K562 (cell line): ENCODE data around the gene MATK. TPM values are rescaled to one million over a fixed set of nuclear protein-coding genes. Genes with fewer than 3 reads are reported as not detected.

Source experiments
- ARID4B ChIP-seq: sonication (generic); formaldehyde crosslinking; IDR thresholded peaks from 2 replicates; pipeline ENCODE4 v1.8.0; 2022; ENCODE audit warnings: mild to moderate bottlenecking, missing genetic modification reagents
- EGR1 ChIP-seq: fragments of 450-650 bp; conservative IDR thresholded peaks from 2 replicates; pipeline ENCODE4 v1.6.1; 2017; ENCODE audit warnings: mild to moderate bottlenecking
- FOXA3 ChIP-seq, 2 experiments: fragments of 450-650 bp in 1 of 2; sonication (generic) in 1 of 2; formaldehyde crosslinking; IDR thresholded peaks in 1 of 2; conservative IDR thresholded peaks in 1 of 2; 2 replicates each; pipeline versions ENCODE4 v1.4.0 to v1.8.0; 2020 to 2022; ENCODE audit warnings: mild to moderate bottlenecking in 2 of 2, missing genetic modification reagents in 1 of 2
- HDAC1 ChIP-seq, 2 experiments: fragments of 450-650 bp; IDR thresholded peaks; 2 replicates each; pipeline ENCODE4 v1.6.1; 2016 to 2017; ENCODE audit warnings: inconsistent platforms in 1 of 2, mild to moderate bottlenecking in 1 of 2, moderate library complexity in 1 of 2
- JUND ChIP-seq, 2 experiments: IDR thresholded peaks; 2 replicates in 1 of 2; 3 replicates in 1 of 2; pipeline ENCODE4 v1.6.1; 2011; ENCODE audit warnings: borderline replicate concordance in 2 of 2, low read depth in 2 of 2, low read length in 2 of 2, improper control_type of control experiment in 1 of 2, missing biosample characterization in 1 of 2, missing genetic modification characterization in 1 of 2, missing genetic modification reagents in 1 of 2
- KAT7 ChIP-seq: sonication (generic); formaldehyde crosslinking; IDR thresholded peaks from 2 replicates; pipeline ENCODE4 v1.8.0; 2022; ENCODE audit warnings: missing genetic modification reagents, mild to moderate bottlenecking, borderline replicate concordance
- NKRF ChIP-seq: fragments of 450-650 bp; IDR thresholded peaks from 2 replicates; pipeline ENCODE4 v1.6.1; 2016; ENCODE audit warnings: borderline replicate concordance
- NR0B1 ChIP-seq: fragments of 450-650 bp; IDR thresholded peaks from one replicate; pipeline ENCODE4 v1.6.1; 2018; ENCODE audit warnings: mild to moderate bottlenecking, moderate library complexity; ENCODE audit not compliant: partially characterized antibody
- NR3C1 ChIP-seq: sonication (generic); formaldehyde crosslinking; IDR thresholded peaks from 2 replicates; pipeline ENCODE4 v1.8.1; 2022; ENCODE audit warnings: missing genetic modification reagents
- PHTF2 ChIP-seq: fragments of 250-450 bp; sonication (Bioruptor Pico); IDR thresholded peaks from 2 replicates; pipeline ENCODE4 v1.5.0; 2021; ENCODE audit warnings: mild to moderate bottlenecking
- PML ChIP-seq: IDR thresholded peaks from 2 replicates; pipeline ENCODE4 v1.6.1; 2012; ENCODE audit warnings: low read length, inconsistent platforms
- POLR2AphosphoS5 ChIP-seq: IDR thresholded peaks from 2 replicates; pipeline ENCODE4 v1.6.1; 2011; ENCODE audit warnings: mild to moderate bottlenecking, low read depth, low read length, moderate library complexity; ENCODE audit not compliant: control insufficient read depth, insufficient read depth
- PTTG1 ChIP-seq: fragments of 450-650 bp; IDR thresholded peaks from 2 replicates; pipeline ENCODE4 v1.6.1; 2016; ENCODE audit warnings: low read depth, mild to moderate bottlenecking, missing genetic modification characterization, missing compliant biosample characterization
- RNF2 ChIP-seq: sonication (generic); IDR thresholded peaks from 2 replicates; pipeline ENCODE4 v1.6.1; 2016
- TARDBP ChIP-seq: fragments of 450-650 bp; IDR thresholded peaks from 2 replicates; pipeline ENCODE4 v1.6.1; 2016
- TBP ChIP-seq: optimal IDR thresholded peaks from 2 replicates; pipeline ENCODE3; 2011; ENCODE audit warnings: low read depth, low read length, improper control_type of control experiment
- TRIM28 ChIP-seq: fragments of 450-650 bp; IDR thresholded peaks from 2 replicates; pipeline ENCODE4 v1.6.1; 2017
- ZEB2 ChIP-seq: fragments of 450-650 bp; IDR thresholded peaks from 2 replicates; pipeline ENCODE4 v1.6.1; 2016
- ZNF217 ChIP-seq: sonication (generic); formaldehyde crosslinking; IDR thresholded peaks from 2 replicates; pipeline ENCODE4 v1.8.0; 2022; ENCODE audit warnings: mild to moderate bottlenecking, missing genetic modification reagents
- ZNF324 ChIP-seq: fragments of 250-450 bp; sonication (Bioruptor Pico); IDR thresholded peaks from 2 replicates; pipeline ENCODE4 v1.4.0; 2020; ENCODE audit warnings: mild to moderate bottlenecking
- polyA plus RNA-seq, 8 experiments: library from polyadenylated mRNA; depleted of rRNA in 4 of 8; stranded (reverse) in 5 of 8; unstranded in 3 of 8; fragments of >200 nt; fragmentation: Nextera tagmentation in 2 of 8; fragmentation: Illumina TruSeq in 1 of 8; extraction: Ambion mirVana in 2 of 8; extraction: Trizol in 1 of 8; gene quantifications; 2 replicates each; pipeline versions ENCODE4 v1.2.1 to v1.2.3, GENCODE V29; 2011 to 2014; ENCODE audit warnings: inconsistent platforms in 1 of 8, missing spikeins in 1 of 8
- total RNA-seq, 7 experiments: library from RNA; depleted of rRNA in 6 of 7; stranded (reverse); fragments of >200 nt in 6 of 7; fragmentation: Illumina TruSeq in 2 of 7; extraction: Trizol in 2 of 7; gene quantifications; 2 replicates each; pipeline versions ENCODE4 v1.2.1 to v1.2.3, GENCODE V29; 2011 to 2021; ENCODE audit warnings: low replicate concordance in 1 of 7

The MATK gene
- total and polyA plus RNA-seq, 9 of the 15 experiments (the other 6 are each of a cell fraction or from before 2014, with no cell fraction given), result 0.08 to 41.5 (median 21.4) TPM

- TF ChIP-seq JUND (IDR thresholded peaks at IDR 0.05; ENCODE audit: borderline replicate concordance, low read depth, low read length) (peak; percentile 51), JUND (tag; IDR thresholded peaks at IDR 0.05; ENCODE audit: borderline replicate concordance, low read depth, low read length) (peak; percentile 31; the same call in 1 of the 3 replicates), HDAC1 (IDR thresholded peaks at IDR 0.05) (peak in 1 of 2 experiments; percentile 44; a peak in 2 of 4 replicates), FOXA3 (CRISPR knock-in tag; conservative IDR thresholded peaks at IDR 0.05 in 1 of 2, IDR thresholded peaks at IDR 0.05 in 1 of 2) (no peak), TRIM28 (peak; percentile 64), RNF2 (peak; percentile 36; the same call in 1 of the 2 replicates), NR0B1 (no peak), TBP (peak; percentile 87), PML (0 out of 2 replicates have a peak, but pooled peaks have one; percentile 32), NKRF (peak; percentile 83), EGR1 (peak; percentile 86), ZEB2 (peak; percentile 97), PHTF2 (no peak), ZNF217 (CRISPR knock-in tag) (no peak), ARID4B (CRISPR knock-in tag) (peak; percentile 75), POLR2AphosphoS5 (0 out of 2 replicates have a peak, but pooled peaks have one; percentile 14), KAT7 (peak; percentile 65; the same call in 1 of the 2 replicates), ZNF324 (CRISPR knock-in tag) (no peak), NR3C1 (CRISPR knock-in tag) (no peak), PTTG1 (tag) (no peak), TARDBP (0 out of 2 replicates have a peak, but pooled peaks have one; percentile 77)
Observed at GRCh38 chr19:3761382-3762129, 24.6 kb downstream of the MATK start, which contains the start of gene APBA3 (continued).
